ENCODE data around the gene ATL1.
A peak's percentile ranks its signal among the peaks of the same experiment; 100 is the strongest.

The ATL1 gene

DNA sequence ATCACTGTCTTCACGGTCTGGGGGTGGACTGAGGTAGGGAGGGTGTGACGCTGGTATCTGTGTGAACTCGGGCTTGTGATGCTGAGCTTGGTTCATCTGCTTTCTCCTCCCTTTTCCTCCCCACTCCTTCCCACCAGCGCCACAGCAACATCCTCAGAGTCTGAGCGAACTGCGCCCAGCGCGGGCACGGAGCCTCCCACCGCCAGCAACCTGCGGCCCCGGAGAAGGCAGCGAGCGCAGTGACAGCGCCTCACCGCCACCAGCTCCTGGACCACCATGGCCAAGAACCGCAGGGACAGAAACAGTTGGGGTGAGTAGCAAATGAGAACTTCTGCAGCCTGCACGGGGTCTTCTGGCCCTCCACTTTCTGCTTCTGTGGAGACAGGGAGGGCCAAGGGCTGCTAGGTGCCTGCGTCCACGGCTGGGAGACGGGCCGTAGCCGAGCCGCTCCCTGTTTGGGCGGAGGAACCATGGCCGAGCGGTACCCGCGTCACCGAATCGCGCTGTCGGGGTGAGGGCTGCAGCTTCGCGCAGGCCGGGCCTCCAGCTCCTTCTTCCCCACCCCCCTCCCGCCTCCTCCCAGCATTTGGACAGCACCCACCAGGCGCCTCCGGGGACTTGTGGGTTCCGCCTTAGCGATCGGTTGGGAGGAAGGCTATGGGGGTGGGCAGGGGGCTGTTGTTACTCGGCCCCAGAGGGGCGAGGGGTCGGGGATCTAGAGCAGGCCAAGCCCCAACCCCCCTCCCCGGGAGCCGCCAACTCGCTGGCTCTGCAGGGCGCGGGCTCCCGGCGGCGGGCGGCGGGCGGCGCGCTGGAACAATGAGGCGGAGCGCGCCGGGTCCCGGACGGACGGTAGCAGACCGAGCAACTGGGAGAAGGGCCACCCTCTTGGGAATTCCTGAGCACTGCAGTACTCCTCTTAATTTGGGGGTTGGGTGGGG lies at the start of gene ATL1:
Gene ATL1 (plus strand): TSS at position 156 of the 941 bp plus-strand sequence. CDS start 121 bp downstream, at position 277.
- peak; percentile 36 for DNase-seq

DNA sequence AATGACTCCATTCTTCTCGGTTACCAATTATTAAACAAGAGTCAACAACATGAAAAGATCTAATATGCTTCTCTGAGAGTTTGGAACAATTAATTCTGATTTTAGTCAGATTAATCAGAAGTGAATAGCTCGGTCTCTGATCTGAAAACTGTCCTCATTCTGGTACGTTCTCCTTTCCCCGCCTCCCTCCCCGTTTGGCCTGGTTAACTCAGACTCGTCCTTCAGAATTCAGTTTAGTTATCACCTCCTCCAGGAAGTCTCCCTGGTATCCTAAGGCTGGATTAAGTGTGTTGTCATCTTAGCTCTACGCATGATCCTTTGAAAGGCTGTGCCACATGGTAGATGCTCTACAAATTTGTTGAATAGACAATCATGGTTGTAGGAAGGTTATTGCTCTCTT lies 49.8 kb upstream of the ATL1 start:
- DNase-seq, result no peak

DNA sequence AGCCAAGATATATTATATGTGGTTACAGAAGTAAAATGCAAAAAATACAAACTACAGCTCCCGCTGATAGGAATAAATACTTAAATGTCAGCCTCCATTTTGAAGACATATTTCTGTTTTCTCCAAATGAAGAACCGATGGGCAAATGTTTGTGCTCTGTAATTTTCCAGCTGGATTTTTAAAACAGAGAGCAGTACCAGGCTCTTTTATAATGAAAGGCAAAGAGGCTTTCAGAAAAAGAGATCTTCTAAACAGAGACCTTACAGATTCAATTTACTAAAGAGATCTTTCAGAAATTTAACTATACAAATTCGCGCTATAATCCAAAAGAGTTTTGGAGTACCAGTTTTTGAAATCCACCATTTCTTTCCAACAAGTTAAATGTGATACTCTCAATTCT lies 47.5 kb upstream of the ATL1 start:
- no peak for DNase-seq

DNA sequence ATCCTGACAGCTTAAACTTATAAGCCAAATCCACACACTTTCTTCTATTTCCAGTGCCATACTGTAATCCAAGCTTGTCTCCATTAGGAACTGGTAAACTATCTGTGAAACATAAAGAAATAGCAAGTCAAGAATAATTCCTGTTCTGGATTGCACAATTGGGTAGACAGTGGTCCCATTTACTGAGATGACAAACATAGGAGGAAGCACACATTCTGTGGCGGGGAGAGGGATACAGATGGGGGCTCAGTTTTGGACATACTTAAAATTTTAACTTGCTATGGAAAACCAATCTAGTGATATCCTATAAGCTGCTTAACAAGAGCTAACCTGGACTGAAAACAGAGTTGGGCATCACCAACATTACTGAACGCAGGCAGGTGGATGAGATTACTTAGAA lies 43.9 kb upstream of the ATL1 start:
- no peak for DNase-seq

DNA sequence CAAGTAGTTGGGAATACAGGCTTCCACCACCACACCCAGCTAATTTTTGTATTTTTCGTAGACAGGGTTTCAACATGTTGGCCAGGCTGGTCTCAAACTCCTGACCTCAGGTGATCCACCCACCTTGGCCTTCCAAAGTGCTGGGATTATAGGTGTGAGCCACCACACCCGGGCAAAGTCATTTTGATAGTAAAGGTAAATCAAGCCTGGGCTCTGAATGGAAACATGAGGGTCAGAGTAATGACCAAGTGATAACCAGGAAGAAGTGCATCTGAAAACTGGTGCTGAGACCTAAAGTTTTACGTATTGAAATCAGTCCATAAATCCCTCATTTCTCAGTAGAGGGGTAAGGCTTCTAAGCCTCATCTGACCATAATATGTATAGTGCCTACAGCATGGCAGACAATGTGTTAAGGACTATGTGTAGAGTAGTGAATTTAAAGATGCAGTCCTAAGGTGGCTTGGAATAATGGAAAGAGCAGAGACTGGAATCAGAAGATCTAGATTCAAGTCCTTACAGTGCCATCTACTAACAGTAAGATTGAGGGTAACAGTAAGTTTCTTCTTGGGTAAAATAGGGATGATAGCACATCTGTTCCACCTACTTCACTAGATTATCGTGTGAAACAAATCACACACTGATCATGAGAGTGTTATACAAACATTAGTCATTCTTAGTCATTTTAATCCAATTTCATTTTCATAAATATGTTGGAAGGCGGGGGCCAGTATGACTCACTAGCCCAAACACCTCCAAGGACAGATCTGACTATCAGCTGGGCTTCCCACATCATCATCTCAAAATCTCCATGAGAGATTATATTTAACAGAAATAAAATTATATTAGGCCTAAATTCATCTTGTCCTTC lies 38.8 kb upstream of the ATL1 start:
- peak; percentile 34 for DNase-seq

DNA sequence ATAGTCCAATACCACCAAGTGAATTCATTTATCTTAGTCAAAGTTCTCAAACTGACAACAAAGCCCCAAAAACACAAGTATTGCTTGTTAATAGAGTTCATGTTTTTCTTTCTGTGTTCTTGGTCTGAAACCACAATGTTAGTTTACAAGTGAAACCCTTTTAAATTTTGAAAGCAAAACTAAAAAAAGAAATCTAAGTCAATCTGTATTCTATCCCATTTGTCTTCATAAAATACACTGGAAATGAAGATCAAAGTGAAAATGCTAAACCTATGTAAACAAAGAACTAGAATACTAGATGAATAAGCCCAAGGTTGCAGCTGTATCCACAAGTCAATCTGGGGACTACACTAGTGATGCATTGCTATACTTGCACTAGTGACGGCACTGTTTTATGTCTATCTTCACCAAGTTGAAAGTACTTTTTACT lies 38.0 kb upstream of the ATL1 start:
- no peak for DNase-seq

DNA sequence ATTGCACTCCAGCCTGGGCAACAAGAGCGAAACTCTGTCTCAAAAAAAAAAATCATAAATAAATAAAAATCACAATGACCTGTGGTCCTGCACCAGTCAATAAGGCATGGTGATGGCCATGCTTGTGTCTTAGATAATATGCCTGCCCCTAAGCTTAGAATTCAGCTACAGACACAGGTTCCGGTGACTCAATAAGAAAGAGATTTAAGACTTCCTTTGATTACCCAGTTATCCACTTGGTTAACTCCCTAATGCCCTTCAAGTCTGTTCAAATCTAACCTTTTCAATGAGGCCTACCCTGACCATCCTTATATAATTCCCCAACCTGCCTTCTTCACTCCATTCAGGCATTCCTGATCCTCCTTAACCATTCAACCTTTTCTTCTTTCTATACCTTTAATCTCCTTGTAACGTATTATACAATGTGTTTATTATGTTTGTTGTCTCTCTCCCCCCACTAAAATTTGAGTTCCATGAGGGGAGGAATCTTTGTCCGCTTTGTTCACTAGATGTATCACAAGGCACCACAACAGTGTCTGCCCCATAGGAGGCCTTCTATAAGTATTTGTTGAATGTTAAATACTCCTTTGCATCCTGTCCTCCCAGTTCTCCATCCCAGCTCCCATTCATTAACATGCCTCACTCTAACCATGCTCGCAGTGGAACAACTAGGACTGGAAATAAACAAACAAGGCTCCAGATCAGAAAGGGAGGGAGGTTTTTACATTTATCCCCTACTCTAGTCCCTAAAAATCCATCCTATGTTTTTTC lies 36.5 kb upstream of the ATL1 start:
- no peak for DNase-seq

DNA sequence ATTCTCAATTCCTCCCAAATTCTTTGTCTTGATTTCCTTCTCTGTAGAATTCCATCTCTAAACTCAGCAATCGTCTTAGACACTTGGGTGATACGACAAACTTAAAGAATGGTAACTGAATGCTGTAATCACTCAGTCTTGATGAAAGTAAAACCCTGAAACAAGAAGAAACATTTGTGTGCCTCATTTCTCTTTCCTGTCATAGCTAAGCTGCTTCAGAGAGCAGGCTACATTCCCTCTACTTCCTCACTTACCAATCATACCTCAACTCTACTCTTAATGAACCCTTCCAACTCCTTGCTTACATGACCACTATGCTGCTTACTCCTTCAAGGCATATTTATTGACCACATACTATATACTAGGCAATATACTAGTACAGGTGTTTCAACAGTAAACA lies 35.9 kb upstream of the ATL1 start:
- no peak for DNase-seq

DNA sequence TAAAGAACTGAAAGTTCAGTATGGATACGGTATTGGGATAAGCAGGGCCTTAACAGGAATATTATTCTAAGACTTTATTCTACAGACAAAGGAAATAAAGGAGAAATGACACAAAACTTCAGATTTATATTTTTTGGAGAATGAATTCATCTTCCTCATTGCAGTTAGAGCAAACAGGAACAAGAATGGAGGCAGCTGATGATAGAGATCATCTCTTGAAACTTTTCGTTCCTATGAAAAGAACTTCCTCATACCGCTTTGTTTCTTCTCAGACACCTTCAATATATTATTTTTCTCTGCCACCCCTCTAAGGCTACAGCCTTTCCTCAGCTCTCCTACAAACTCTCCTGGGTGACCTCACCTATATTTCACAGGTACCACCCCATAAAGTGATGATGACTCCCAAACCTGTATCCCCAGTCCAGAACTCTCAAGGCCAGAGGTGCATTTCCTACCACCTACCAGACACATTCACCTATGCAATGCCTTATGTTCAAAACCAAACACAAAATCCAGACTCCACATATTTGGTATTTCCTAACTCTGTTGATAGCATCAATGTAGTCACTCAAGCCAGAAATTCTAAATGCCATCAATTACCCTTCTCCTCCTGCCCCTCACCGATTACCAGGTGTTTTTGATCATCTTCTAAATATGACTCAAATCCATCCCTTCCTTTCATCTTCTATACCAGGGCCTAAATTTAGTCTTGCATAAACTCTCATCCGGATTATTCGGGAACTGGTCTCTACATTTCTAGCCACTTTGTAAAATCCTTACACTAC lies 35.0 kb upstream of the ATL1 start:
- DNase-seq, result no peak

DNA sequence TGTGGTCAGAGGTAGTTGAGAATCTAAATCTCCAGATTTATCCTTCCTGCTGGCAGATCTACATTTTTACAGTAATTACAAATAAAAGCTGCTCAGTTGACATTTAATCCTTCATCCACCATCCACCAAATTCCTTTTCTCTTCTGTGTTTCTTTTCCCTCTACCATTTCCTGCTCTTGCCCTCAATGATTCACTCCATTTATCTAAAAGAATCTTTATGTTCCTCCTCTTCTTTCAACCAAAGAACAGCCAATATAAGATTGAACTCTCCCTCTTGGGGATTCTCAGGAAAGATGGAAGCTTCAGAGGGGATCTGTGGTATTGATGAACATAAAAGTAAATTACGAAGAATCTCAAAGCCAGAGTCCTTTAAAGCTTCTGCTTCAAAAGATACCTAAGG lies 31.9 kb upstream of the ATL1 start:
- DNase-seq, result no peak

DNA sequence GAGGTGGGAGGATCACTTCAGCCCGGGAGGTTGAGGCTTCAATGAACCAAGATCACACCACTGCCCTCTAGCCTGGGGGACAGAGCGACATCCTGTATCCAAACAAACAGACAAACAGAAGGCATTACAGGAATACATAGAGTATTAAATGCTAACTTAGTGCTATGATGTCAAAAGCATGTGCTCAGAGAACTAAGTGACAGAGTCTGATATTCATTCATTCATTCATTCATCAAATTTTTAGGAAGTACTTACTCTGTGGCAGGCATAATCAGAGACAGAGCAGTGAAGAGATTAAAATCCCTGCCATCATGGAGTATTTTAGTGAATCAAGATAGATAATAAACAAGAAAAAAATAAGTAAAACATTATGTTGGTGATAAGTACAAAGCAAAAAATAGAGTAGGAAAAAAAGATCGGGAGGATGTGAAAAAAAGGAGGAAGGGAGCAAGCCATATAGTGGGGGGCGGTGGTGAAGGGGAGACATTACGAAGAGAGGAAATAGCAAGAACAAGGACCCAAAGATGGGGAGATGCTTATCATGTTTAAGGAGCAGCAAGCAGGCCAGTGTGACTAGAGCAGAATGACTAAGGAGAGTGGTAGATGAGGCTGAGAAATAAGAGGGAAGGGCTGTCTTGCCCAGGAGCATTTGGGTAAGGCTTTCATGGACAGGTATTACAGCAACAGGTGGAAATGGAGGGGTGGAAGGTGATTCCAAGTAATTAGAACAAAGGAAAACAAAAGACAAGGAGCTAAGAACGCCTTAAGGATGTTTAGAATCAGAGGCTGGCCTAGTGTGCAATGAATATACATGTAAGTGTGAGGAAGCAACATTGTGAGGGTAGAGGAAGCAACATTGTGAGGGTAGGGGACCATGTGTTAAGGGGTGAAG lies 30.4 kb upstream of the ATL1 start:
- no peak for DNase-seq

DNA sequence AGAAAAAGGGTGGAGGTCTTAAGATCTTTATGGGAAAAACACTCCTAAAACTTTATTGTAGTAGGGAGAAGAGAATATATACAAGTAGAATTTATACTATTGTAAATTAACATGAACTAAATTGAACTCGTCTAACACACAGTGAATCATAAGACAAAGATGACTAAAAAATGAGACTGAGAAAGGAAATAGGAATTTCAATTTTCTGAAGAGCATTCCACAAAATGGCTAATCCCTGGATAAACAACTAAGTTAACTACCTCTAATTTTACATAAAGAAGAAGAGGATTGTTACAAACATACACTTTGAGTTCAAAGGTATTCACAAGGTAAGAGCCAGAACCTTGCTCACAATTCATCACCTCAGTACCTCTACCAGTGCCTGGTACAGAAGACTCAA lies 29.6 kb upstream of the ATL1 start:
- no peak for DNase-seq

DNA sequence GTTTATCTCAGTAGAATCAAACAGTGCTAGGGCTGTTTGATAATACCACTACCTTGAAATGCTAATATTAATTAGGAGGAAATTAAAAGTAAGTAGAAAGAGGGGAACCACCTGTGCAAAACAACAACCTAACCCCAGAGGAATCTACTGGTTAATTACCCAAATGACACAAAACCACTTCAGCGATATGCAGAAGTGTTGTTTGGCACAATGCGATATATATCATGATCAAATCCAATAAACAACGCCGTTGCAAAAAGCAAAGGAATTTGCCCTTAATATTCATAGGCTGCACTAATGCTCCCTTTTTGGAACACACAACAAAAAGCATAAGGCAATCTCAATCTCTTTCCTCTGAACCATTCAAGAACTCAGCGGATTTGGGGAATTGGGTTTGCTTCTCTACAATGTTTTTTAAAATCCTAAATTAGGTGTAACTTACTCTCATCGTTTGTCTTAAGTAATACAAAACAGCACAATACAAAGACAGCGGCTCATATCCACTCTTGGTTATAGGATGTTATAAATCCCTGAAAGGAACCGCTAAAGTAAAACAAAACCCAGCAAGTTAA lies 29.1 kb upstream of the ATL1 start:
- DNase-seq, result no peak

DNA sequence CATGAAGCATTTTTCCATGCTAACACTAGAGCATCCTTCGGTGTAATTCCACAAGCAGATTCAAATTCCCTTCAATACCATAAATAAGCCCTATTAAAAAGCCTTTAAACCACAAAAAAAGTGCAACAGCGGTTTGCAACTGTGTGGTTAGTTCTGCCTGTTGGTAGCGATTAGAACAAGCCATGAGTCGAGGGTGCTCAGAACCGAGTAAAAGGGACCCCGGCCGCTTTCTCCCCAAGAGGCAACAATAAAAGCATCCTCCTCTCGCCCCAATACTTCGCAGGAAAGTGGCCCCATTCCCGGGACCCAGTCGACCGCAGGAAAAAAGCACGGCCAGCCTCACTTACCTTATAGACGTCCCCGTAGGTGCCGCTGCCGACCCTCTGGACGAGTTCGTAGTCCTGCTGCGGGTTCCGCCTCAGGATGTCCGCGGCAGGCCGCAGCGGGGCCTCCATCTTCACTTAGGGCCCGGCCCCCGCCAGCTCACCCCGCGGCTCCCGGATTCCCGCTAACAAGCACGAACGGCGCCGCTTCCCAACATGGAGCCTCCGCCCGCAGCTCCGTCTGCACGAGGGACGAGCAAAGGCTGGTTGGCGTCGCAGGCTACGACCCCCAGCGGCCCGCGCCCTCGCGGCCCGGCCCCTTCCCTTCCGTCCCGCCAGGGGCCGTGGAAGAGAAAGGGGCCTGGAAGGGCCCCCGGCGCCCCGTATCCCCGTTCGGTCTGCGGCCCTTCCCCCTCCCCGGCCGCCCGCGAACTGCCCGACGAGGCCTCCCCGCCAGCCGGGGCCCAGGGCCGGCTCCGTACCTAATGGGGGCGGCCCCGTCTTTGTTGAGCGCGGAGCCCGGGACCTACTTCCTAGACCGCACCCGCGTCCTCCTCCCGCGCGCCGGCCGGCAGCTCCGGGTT lies 28.1 kb upstream of the ATL1 start:
- peak; percentile 58 for DNase-seq

DNA sequence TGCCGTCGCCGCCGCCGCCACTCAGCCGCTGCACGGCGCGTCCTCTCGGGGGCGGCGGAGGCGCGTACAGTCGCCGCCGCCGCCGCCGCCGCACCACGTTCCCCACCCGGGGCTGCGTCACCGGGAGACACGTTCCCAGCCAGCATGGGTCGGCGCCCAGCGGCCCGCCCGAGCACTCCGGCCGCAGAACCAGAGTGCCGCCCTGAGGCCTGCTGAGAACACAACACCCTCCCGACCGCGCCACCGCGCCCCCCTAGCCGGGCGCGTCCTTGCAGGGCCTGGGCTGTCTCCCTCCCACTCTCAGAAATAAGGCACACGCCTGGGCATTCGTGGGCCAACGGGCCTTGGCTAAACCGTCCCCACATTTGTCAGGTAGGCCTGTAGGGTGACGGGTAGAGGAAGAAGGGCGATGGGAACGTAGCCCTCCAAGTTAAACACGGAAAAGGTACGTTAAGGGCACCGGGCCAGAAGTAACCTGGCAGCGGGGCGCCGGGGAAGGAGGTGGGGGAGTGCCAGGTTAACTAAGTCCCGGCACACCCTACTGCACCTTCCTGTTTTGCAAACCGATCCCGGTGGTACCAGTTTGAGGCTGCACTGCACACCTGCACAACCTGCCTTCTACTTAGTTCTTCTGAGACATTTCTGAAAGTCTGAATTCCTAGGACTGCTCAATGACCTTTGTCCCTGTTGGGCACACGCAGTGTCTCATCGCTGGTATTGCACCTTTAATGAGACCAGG lies 27.3 kb upstream of the ATL1 start, which contains the start of gene MAP4K5:
Gene MAP4K5 (minus strand): TSS at position 68 of the 739 bp plus-strand sequence. CDS start 520 bp downstream, outside the sequence.
- DNase-seq, result peak; percentile 83

DNA sequence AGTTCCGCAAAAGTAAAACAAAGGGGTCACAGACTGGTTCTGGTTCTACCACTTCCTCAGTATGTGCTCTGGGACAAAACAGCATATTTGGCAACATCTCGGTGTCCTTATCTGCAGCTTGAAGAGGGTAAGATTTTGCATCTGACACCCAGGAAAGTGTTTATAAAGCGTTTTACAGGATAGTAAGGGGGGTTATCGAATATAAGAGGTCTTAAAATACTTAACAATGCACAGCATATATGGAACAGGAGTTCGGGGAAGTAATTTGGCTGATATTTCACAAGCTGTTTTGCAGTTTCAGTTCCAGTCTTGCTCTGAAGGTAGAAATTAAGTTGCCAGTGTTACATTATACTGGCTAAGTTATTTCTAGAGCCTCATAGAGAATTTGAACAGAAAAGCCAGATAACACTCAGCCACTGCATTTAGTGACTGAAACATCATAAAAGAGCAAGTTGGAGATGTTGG lies 26.7 kb upstream of the ATL1 start:
- DNase-seq, result no peak

DNA sequence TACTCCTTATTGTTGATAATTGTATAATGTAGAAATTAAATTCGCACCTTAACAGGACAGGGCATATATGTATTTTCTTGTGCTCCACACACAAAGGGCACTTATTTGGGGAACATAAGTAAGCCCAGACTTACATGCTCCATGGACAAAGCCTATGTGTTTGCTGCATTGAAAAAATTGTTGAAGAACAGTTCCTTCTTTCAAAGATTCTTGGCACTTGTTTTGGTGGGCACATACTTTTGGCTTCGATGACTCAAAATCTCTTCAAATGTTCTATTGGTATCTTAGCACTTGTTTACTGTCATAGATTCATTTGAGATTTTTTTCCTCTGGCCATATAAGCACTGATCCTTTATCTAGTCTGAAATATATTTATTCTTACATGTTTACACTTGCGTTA lies 26.1 kb upstream of the ATL1 start:
- DNase-seq, result no peak

DNA sequence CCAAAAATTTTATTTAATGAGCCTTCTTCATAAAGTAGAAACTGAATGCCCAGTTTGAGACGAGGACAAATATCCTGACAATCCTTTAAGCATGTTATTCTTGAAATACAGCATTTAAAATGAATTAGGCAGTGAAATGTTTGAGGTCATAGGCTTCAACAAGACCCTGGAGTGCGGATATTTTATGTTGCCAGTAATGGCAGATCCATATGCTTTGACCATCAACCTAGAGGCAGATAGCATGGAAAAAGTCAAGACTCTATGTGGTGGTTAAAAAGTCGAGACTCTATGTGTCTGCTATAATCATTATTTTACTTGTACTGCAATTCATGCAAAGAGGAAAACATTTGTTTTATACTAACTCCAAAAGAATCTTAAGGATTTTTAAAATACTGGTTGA lies 25.5 kb upstream of the ATL1 start:
- no peak for DNase-seq

DNA sequence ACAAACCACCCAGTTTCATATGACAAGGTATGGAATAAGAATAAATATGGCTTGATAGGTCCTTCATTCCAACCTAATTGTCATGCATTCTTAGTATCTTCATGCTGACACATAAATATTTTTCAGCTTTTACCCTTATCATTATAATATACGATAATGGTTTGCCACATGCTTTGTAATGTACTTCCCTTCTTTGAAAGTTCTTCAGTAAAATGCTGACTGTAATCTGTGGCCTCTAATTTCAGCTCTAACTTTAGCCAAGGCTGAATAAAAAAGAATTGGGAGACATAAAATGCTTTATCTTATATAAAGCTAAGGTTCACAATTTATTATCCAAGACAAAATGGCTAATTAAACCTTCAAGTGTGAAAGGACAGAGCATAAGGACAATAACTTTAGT lies 24.9 kb upstream of the ATL1 start:
- DNase-seq, result no peak

Measured in activated CD4-positive, CD25-positive, alpha-beta regulatory T cell treated with anti-CD3 and anti-CD28 coated beads, Interleukin-2, amount 50 U/mL, for 72 hours (primary cell).